ENCODE results near the gene OPRPN. TPM values are rescaled to one million over a fixed set of nuclear protein-coding genes. Genes with fewer than 3 reads are reported as not detected.

Gene OPRPN
- total RNA-seq, 2 experiments from 2014 or later = not detected

DNA sequence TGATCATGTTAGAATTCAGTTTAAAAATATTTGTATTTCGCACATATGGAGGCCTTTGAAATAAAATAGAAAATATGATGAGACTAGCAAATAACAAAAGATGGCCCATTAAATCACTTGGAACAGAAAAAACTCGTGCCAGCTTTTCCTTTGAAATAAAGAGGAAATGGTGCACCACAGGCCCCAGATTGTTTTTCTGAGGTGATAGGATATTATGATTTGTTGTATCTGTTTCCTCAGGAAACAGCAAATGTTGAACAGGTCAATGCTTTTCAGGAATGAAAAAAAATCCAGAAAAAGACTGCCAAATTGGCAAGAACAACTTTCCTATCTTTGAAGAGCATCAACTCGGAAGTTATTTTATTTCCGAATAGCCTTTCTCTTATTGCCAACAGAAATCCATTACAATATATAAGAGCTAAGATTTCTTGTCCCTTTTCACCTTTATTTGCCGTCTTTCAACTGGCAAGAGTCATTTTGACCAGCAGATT, 15.0 kb upstream of the OPRPN start, which contains the start of gene SMR3B:
Gene SMR3B, plus strand, starts transcription at position 441 of the 491 bp plus-strand sequence. CDS start 1,380 bp downstream, outside the sequence.
- H3K27ac Mint-ChIP-seq = no peak within 1 kb of the TSS
- H3K36me3 Mint-ChIP-seq (ENCODE audit: low read depth) = no peaks in the 10 kb centered on the region
- TF ChIP-seq, protein P1, sequence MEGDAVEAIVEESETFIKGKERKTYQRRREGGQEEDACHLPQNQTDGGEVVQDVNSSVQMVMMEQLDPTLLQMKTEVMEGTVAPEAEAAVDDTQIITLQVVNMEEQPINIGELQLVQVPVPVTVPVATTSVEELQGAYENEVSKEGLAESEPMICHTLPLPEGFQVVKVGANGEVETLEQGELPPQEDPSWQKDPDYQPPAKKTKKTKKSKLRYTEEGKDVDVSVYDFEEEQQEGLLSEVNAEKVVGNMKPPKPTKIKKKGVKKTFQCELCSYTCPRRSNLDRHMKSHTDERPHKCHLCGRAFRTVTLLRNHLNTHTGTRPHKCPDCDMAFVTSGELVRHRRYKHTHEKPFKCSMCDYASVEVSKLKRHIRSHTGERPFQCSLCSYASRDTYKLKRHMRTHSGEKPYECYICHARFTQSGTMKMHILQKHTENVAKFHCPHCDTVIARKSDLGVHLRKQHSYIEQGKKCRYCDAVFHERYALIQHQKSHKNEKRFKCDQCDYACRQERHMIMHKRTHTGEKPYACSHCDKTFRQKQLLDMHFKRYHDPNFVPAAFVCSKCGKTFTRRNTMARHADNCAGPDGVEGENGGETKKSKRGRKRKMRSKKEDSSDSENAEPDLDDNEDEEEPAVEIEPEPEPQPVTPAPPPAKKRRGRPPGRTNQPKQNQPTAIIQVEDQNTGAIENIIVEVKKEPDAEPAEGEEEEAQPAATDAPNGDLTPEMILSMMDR (IDR thresholded peaks at IDR 0.05) = no peak
- no peak for DNase-seq
- no peaks in the 10 kb centered on the region for H3K4me1 Mint-ChIP-seq (ENCODE audit: low read depth)
- ChIA-PET CTCF (no interaction called here), POLR2A (no interaction called here)
- intact Hi-C loops (cut with micrococcal nuclease) = no loop called here
- ATAC-seq = no peak
- H3K4me3 Mint-ChIP-seq = no peak within 1 kb of the TSS
- H3K27me3 Mint-ChIP-seq = no peaks in the 10 kb centered on the region
- H3K9me3 Mint-ChIP-seq = no peaks in the 10 kb centered on the region

DNA sequence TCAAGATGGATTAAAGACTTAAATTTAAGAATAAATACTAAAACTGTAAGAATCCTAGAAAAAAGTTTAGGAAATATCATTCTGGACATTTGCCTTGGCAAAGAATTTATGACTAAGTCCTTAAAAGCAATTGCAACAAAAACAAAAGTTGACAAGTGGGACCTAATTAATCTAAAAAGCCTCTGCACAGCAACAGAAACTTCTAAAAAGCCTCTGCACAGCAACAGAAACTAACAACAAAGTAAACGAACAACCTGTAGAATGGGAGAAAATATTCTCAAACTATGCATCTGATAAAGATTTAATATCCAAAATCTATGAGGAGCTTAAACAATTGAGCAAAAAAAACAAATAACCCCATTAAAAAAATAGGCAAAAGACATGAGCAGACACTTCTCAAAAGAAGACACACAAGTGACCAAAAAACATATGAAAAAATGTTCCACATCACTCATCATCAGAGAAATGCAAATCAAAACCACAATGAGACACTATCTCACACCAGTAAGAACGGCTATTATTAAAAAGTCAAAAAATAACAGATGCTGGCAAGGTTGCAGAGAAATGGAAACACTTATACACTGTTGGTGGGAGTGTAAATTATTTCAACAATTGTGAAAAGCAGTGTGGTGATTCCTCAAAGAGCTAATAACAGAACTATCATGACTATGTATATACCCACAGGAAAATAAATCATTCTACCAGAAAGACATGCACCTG, 5.5 kb upstream of the OPRPN start:
- H3K4me3 Mint-ChIP-seq = no peak overlapping the region
- TF ChIP-seq, protein P1 (IDR thresholded peaks at IDR 0.05) = no peak
- no peaks in the 10 kb centered on the region for H3K9me3 Mint-ChIP-seq
- intact Hi-C loops (cut with micrococcal nuclease) = no loop called here
- no peak overlapping the region for H3K27ac Mint-ChIP-seq
- ChIA-PET CTCF (no interaction called here), POLR2A (interaction anchor here (0.9 kb wide), 1 partner anchor 35 kb away, joined by 3 read pairs; no protein-coding TSS in a partner anchor)
- no peaks in the 10 kb centered on the region for H3K27me3 Mint-ChIP-seq
- H3K36me3 Mint-ChIP-seq (ENCODE audit: low read depth) = no peaks in the 10 kb centered on the region
- no peaks in the 10 kb centered on the region for H3K4me1 Mint-ChIP-seq (ENCODE audit: low read depth)
- no peak for DNase-seq
- ATAC-seq = no peak

DNA sequence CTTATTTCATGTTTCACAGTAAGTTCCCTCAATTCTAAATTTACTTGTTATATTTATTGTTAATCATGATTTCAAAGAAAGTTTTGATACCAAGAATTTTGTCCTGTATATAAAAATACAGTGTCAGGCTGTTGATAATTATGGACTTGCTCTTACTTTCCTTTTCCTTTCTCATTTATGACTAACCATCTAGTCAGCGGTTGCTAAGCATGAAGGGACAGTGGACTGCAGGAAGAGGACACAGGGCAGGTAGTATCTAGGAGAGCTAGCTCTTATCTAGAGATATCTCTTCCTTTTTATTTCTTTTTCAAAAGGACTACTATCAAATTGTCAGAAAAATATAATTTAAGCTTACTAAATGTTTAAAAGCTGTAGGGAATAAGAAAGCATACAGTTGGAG, 1.6 kb downstream of the OPRPN start:
- no peaks in the 10 kb centered on the region for H3K36me3 Mint-ChIP-seq (ENCODE audit: low read depth)
- ChIA-PET CTCF (no interaction called here), POLR2A (no interaction called here)
- intact Hi-C loops (cut with micrococcal nuclease) = no loop called here
- H3K9me3 Mint-ChIP-seq = no peaks in the 10 kb centered on the region
- no peaks in the 10 kb centered on the region for H3K27me3 Mint-ChIP-seq
- no peak overlapping the region for H3K27ac Mint-ChIP-seq
- no peak overlapping the region for H3K4me3 Mint-ChIP-seq
- DNase-seq = no peak
- no peak for ATAC-seq
- no peaks in the 10 kb centered on the region for H3K4me1 Mint-ChIP-seq (ENCODE audit: low read depth)
- TF ChIP-seq, protein P1 (IDR thresholded peaks at IDR 0.05) = no peak

DNA sequence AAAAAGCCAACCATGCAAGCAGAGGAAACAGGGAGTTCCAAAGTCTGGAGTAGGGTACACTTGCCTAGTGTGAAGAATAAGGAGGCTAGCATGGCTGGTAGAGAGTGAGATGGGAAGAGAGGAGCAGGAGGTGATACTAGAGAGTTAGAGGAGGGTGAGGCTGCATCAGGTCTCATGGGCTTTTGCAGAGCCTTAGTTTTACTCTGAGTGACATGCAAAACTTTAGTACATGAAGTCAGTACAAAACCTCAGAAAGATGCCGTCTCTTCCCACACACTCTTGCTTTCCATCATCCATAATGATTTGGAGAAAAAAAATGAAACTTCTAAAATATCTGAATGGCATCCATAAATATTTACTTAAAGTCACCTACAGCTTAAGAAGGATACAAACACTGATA, 5.0 kb downstream of the OPRPN start:
- intact Hi-C loops (cut with micrococcal nuclease) = no loop called here
- H3K27me3 Mint-ChIP-seq = no peaks in the 10 kb centered on the region
- ChIA-PET POLR2A (no interaction called here), CTCF (no interaction called here)
- H3K27ac Mint-ChIP-seq = no peak overlapping the region
- ATAC-seq = no peak
- no peaks in the 10 kb centered on the region for H3K4me1 Mint-ChIP-seq (ENCODE audit: low read depth)
- TF ChIP-seq, protein P1 (IDR thresholded peaks at IDR 0.05) = no peak
- no peak overlapping the region for H3K4me3 Mint-ChIP-seq
- no peaks in the 10 kb centered on the region for H3K36me3 Mint-ChIP-seq (ENCODE audit: low read depth)
- no peak for DNase-seq
- no peaks in the 10 kb centered on the region for H3K9me3 Mint-ChIP-seq

DNA sequence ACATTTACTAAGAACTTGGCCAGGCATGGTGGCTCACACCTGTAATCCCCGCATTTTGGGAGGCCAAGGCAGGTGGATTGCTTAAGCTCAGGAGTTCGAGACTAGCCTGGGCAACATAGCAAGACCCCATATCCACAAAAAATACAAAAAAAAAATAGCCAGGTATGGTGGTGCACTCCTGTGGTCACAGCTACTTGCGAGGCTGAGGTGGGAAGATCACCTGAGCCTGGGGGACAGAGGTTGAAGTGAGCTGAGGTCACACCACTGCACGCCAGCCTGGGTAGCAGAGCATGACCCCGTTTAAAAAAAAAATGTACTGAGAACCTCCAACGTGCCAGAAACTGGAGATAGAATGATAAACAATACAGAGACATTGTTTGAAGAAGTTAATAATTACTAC, 8.0 kb downstream of the OPRPN start:
- ChIA-PET CTCF (no interaction called here), POLR2A (no interaction called here)
- intact Hi-C loops (cut with micrococcal nuclease) = no loop called here
- no peaks in the 10 kb centered on the region for H3K36me3 Mint-ChIP-seq (ENCODE audit: low read depth)
- no peaks in the 10 kb centered on the region for H3K4me1 Mint-ChIP-seq (ENCODE audit: low read depth)
- no peak for ATAC-seq
- TF ChIP-seq, protein P1 (IDR thresholded peaks at IDR 0.05) = no peak
- no peak for DNase-seq
- no peaks in the 10 kb centered on the region for H3K27me3 Mint-ChIP-seq
- H3K27ac Mint-ChIP-seq = no peak overlapping the region
- H3K4me3 Mint-ChIP-seq = no peak overlapping the region
- no peaks in the 10 kb centered on the region for H3K9me3 Mint-ChIP-seq
